ENCODE results near the gene ARRB1. TPM values are rescaled to one million over a fixed set of nuclear protein-coding genes. Genes with fewer than 3 reads are reported as not detected.

Gene ARRB1
- total RNA-seq, 1 donor from 2014 or later = 187 TPM

GRCh38 chr11:75248924-75249256 is 102.6 kb downstream of the ARRB1 start:
- Histone ChIP-seq H3K4me1 (peaks cover 3% of the 10 kb centered on the region), H3K4me3 (no peak overlapping the region), H3K27me3 (ENCODE audit: low read depth) (peaks cover 6% of the 10 kb centered on the region), H3K27ac (no peak overlapping the region), H3K36me3 (no peaks in the 10 kb centered on the region), H3K9me3 (no peaks in the 10 kb centered on the region)
- intact Hi-C loops (cut with DNase I) = no loop called here
- DNase-seq (no peak), ATAC-seq (no peak)
- peak; percentile 14 for TF ChIP-seq CTCF (IDR thresholded peaks at IDR 0.05)

- Histone ChIP-seq H3K36me3 (no peaks in the 10 kb centered on the region), H3K4me1 (peaks cover 8% of the 10 kb centered on the region), H3K27ac (no peak overlapping the region), H3K4me3 (no peak overlapping the region), H3K27me3 (ENCODE audit: low read depth) (peaks cover 24% of the 10 kb centered on the region), H3K9me3 (no peaks in the 10 kb centered on the region)
- DNase-seq = no peak
- no peak for TF ChIP-seq CTCF (IDR thresholded peaks at IDR 0.05)
- intact Hi-C loops (cut with DNase I) = no loop called here
- no peak for ATAC-seq
Observed at GRCh38 chr11:75246671-75247350, 104.7 kb downstream of the ARRB1 start.

GRCh38 chr11:75246006-75246670 is 105.3 kb downstream of the ARRB1 start:
- H3K9me3 ChIP-seq = no peaks in the 10 kb centered on the region
- no peak for TF ChIP-seq CTCF (IDR thresholded peaks at IDR 0.05)
- H3K4me1 ChIP-seq = peaks cover 8% of the 10 kb centered on the region
- no peak overlapping the region for H3K4me3 ChIP-seq
- H3K27me3 ChIP-seq (ENCODE audit: low read depth) = peaks cover 26% of the 10 kb centered on the region
- no peak for ATAC-seq
- intact Hi-C loops (cut with DNase I) = no loop called here
- no peak overlapping the region for H3K27ac ChIP-seq
- DNase-seq = no peak
- H3K36me3 ChIP-seq = no peaks in the 10 kb centered on the region

- H3K4me3 ChIP-seq = no peak overlapping the region
- DNase-seq = no peak
- H3K4me1 ChIP-seq = peaks cover 11% of the 10 kb centered on the region
- H3K9me3 ChIP-seq = no peaks in the 10 kb centered on the region
- peaks cover 28% of the 10 kb centered on the region for H3K27me3 ChIP-seq (ENCODE audit: low read depth)
- intact Hi-C loops (cut with DNase I) = no loop called here
- H3K36me3 ChIP-seq = no peaks in the 10 kb centered on the region
- no peak overlapping the region for H3K27ac ChIP-seq
- no peak for ATAC-seq
- TF ChIP-seq CTCF (IDR thresholded peaks at IDR 0.05) = no peak
Observed at GRCh38 chr11:75245356-75246005, 106.0 kb downstream of the ARRB1 start.

GRCh38 chr11:75244052-75244814 is 107.2 kb downstream of the ARRB1 start:
- Histone ChIP-seq H3K4me1 (peaks cover 14% of the 10 kb centered on the region), H3K9me3 (no peaks in the 10 kb centered on the region), H3K27ac (no peak overlapping the region), H3K27me3 (ENCODE audit: low read depth) (peaks cover 40% of the 10 kb centered on the region), H3K36me3 (no peaks in the 10 kb centered on the region), H3K4me3 (no peak overlapping the region)
- intact Hi-C loops (cut with DNase I) = no loop called here
- DNase-seq = no peak
- ATAC-seq = no peak
- no peak for TF ChIP-seq CTCF (IDR thresholded peaks at IDR 0.05)

Measured in lower lobe of right lung (tissue), 2 donors.